Suprapubic skin (tissue), 4 donors: ENCODE results near the gene SLC34A3.

Source experiments
- CTCF ChIP-seq, 2 donors: fragments of 200-600 bp in 1 of 2; fragments of 450-650 bp in 1 of 2; sonication (generic) in 1 of 2; IDR thresholded peaks; one replicate each; pipeline ENCODE4 v1.5.1; 2016 to 2019; ENCODE audit warnings: antibody characterized with exemption in 2 of 2, mild to moderate bottlenecking in 1 of 2, moderate library complexity in 1 of 2
- EP300 ChIP-seq: sonication (generic); formaldehyde crosslinking; IDR thresholded peaks from one replicate; pipeline ENCODE4 v1.6.1; 2017; ENCODE audit warnings: antibody characterized with exemption
- POLR2A ChIP-seq, 2 donors: fragments of 450-650 bp; IDR thresholded peaks; one replicate each; pipeline ENCODE4 v1.6.1; 2017; ENCODE audit warnings: antibody characterized with exemption in 2 of 2, mild to moderate bottlenecking in 2 of 2, moderate library complexity in 2 of 2
- POLR2AphosphoS5 ChIP-seq, 3 donors: sonication (generic); formaldehyde crosslinking; IDR thresholded peaks; one replicate each; pipeline ENCODE4 v1.6.1; 2017; ENCODE audit warnings: antibody characterized with exemption in 3 of 3

DNA sequence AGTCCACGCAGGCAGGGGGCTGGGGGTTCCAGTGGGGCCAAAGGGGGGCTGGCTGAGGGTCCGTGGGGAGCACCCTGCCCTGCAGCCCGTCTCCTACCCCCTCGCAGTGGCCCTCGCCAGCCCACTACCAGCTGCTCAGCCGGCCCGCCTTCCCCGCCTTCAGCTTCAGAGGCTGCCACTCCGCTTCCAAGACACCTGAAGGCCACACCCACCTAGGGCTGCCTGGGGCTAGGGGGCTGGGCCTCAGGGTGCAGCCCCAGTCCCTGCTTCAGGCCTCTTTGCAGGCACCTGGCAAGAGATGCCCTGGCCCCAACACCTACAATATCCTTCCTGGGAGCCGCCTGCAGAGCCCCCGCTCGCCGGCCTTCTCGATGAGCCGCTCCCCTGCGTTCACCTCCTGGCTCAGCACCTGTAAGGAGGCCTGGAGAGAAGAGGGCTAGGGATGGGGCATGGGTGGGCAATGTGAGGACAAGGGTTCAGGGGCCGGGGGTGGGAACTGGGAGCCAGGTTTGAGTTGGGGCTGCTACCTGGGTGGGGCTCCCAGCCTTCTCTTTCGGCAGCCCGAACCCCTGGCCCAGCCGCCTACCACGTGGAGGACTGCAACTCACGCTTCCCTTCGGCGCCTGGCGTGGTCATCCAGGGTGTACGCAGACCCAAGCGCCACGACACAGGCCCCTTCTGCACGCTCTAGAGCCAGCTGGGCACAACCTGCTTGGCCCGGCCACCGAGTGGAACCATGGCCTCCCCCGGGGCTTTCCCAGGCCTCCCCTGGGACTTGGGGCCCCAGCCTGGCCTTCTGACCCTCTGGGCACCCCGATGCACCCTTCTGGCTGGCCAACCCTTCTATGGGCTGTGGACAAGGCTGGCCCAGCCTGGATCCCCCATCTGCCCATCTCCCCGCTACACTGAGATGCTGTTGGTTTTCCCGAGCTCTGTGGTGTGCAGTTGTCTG is 22.1 kb downstream of the SLC34A3 start:
- TF ChIP-seq POLR2AphosphoS5 (IDR thresholded peaks at IDR 0.05) = no peak
- no peak for TF ChIP-seq CTCF (IDR thresholded peaks at IDR 0.05)
- TF ChIP-seq POLR2A (IDR thresholded peaks at IDR 0.05) = no peak
- TF ChIP-seq EP300 = no peak
